Measurements from ENCODE around the gene CFDP1. TPM values are rescaled to one million over a fixed set of nuclear protein-coding genes. Genes with fewer than 3 reads are reported as not detected.
"Not testable (repeated sequence)": the region's sequence is repeated elsewhere in the genome, so short reads cannot be mapped to it uniquely, and the experiment has no call there.

CFDP1 gene
- total RNA-seq, 4 donors from 2014 or later = 51.2 to 318 (median 145) TPM

GRCh38 chr16:75286389-75286788 lies 146.9 kb downstream of the CFDP1 start:
- intact Hi-C loops (cut with DNase I; ENCODE audit: low total_unique reads) (no loop called here), in situ Hi-C loops (cut with MboI; ENCODE audit: low pct_ligation_motif_present in 1 of 4, low pct_unique_long_range_greater_than_20kb in 1 of 4, low sequenced_read_pairs in 3 of 4) (no loop called here)
- DNase-seq = no peak
- peaks cover 0 to 10% (median 4%) of the 10 kb centered on the region in 4 donors for H3K4me1 ChIP-seq
- no peaks in the 10 kb centered on the region for H3K9me3 ChIP-seq
- 90 to 95% methylated on average over 4 to 6 of the region's 6 CpGs for WGBS, 2 donors (ENCODE audit: low coverage in 1 of 2)
- no peaks in the 10 kb centered on the region for H3K36me3 ChIP-seq
- TF ChIP-seq POLR2A (IDR thresholded peaks at IDR 0.05) = no peak
- no peak for TF ChIP-seq EP300 (IDR thresholded peaks at IDR 0.05; ENCODE audit: low read depth)
- no peak for TF ChIP-seq CTCF (IDR thresholded peaks at IDR 0.05)
- no peak for TF ChIP-seq POLR2AphosphoS5 (IDR thresholded peaks at IDR 0.05)
- H3K27me3 ChIP-seq = no peaks in the 10 kb centered on the region
- H3K27ac ChIP-seq = no peak overlapping the region
- no peak overlapping the region for H3K4me3 ChIP-seq

- no peak for DNase-seq
- Histone ChIP-seq H3K4me3 (no peak overlapping the region), H3K36me3 (no peaks in the 10 kb centered on the region), H3K9me3 (no peaks in the 10 kb centered on the region), H3K27me3 (no peaks in the 10 kb centered on the region), H3K27ac (no peak overlapping the region), H3K4me1 (no peaks in the 10 kb centered on the region)
- intact Hi-C loops (cut with DNase I; ENCODE audit: low total_unique reads) (no loop called here), in situ Hi-C loops (cut with MboI; ENCODE audit: low pct_ligation_motif_present in 1 of 4, low pct_unique_long_range_greater_than_20kb in 1 of 4, low sequenced_read_pairs in 3 of 4) (no loop called here)
- TF ChIP-seq EP300 (IDR thresholded peaks at IDR 0.05; ENCODE audit: low read depth) = no peak
- TF ChIP-seq CTCF (IDR thresholded peaks at IDR 0.05) = no peak
- WGBS, 2 donors (ENCODE audit: low coverage in 1 of 2) = 86% methylated on average over 11 of the region's 11 CpGs; no CpG with 5 or more reads in 1 of the 2 donors
Observed at GRCh38 chr16:75282466-75283281, 150.6 kb downstream of the CFDP1 start.

- H3K27ac ChIP-seq = no peak overlapping the region
- in situ Hi-C loops (cut with MboI; ENCODE audit: low pct_ligation_motif_present in 1 of 4, low pct_unique_long_range_greater_than_20kb in 1 of 4, low sequenced_read_pairs in 3 of 4) = no loop called here
- no peaks in the 10 kb centered on the region for H3K36me3 ChIP-seq
- 96% methylated on average over 6 of the region's 6 CpGs; no CpG with 5 or more reads in 1 of the 2 donors for WGBS, 2 donors (ENCODE audit: low coverage in 1 of 2)
- no peak overlapping the region for H3K4me3 ChIP-seq
- H3K27me3 ChIP-seq = no peaks in the 10 kb centered on the region
- H3K4me1 ChIP-seq = no peaks in the 10 kb centered on the region
- no peak for DNase-seq
- TF ChIP-seq EP300 (IDR thresholded peaks at IDR 0.05; ENCODE audit: low read depth) (no peak), CTCF (IDR thresholded peaks at IDR 0.05) (no peak), POLR2A (IDR thresholded peaks at IDR 0.05) (no peak), POLR2AphosphoS5 (IDR thresholded peaks at IDR 0.05) (no peak)
- no peaks in the 10 kb centered on the region for H3K9me3 ChIP-seq
- intact Hi-C loops (cut with DNase I; ENCODE audit: low total_unique reads) = no loop called here
Observed at GRCh38 chr16:75281826-75282225, 151.5 kb downstream of the CFDP1 start.

GRCh38 chr16:75281009-75281408 lies 152.3 kb downstream of the CFDP1 start:
- H3K4me1 ChIP-seq; H3K36me3 ChIP-seq; H3K27ac ChIP-seq; in situ Hi-C loops (cut with MboI; ENCODE audit: low pct_ligation_motif_present in 1 of 4, low pct_unique_long_range_greater_than_20kb in 1 of 4, low sequenced_read_pairs in 3 of 4); DNase-seq; intact Hi-C loops (cut with DNase I; ENCODE audit: low total_unique reads); H3K9me3 ChIP-seq; H3K4me3 ChIP-seq; H3K27me3 ChIP-seq: not testable (repeated sequence)
- WGBS, 2 donors (ENCODE audit: low coverage in 1 of 2) = 93 to 100% methylated on average over 2 of the region's 2 CpGs
